Measurements from ENCODE around the gene CYB5R4. TPM values are rescaled to one million over a fixed set of nuclear protein-coding genes. Genes with fewer than 3 reads are reported as not detected.

Gene CYB5R4
- total RNA-seq, 4 donors from 2014 or later: 4.7 to 13.5 (median 8.7) TPM

GRCh38 chr6:83824831-83825230, 34.7 kb upstream of the CYB5R4 start:
- Histone ChIP-seq H3K36me3 (no peaks in the 10 kb centered on the region), H3K9me3 (no peaks in the 10 kb centered on the region), H3K4me3 (no peak overlapping the region), H3K27ac (no peak overlapping the region), H3K27me3 (no peaks in the 10 kb centered on the region), H3K4me1 (no peaks in the 10 kb centered on the region)
- no peak for TF ChIP-seq EP300 (IDR thresholded peaks at IDR 0.05)
- no peak for TF ChIP-seq POLR2A (IDR thresholded peaks at IDR 0.05)
- TF ChIP-seq CTCF (IDR thresholded peaks at IDR 0.05): no peak
- TF ChIP-seq POLR2AphosphoS5 (IDR thresholded peaks at IDR 0.05): no peak
- 36% methylated on average over 2 of the region's 2 CpGs for WGBS
- DNase-seq (ENCODE audit: low spot score in 2 of 2): no peak

GRCh38 chr6:83827050-83827449, 32.4 kb upstream of the CYB5R4 start:
- WGBS: 48% methylated on average over 2 of the region's 2 CpGs
- Histone ChIP-seq H3K36me3 (no peaks in the 10 kb centered on the region), H3K27ac (no peak overlapping the region), H3K4me1 (no peaks in the 10 kb centered on the region), H3K9me3 (no peaks in the 10 kb centered on the region), H3K27me3 (no peaks in the 10 kb centered on the region), H3K4me3 (no peak overlapping the region)
- TF ChIP-seq CTCF (IDR thresholded peaks at IDR 0.05): no peak
- TF ChIP-seq EP300 (IDR thresholded peaks at IDR 0.05): no peak
- no peak for TF ChIP-seq POLR2A (IDR thresholded peaks at IDR 0.05)
- TF ChIP-seq POLR2AphosphoS5 (IDR thresholded peaks at IDR 0.05): no peak
- no peak for DNase-seq (ENCODE audit: low spot score in 2 of 2)

- WGBS: 82% methylated on average over 6 of the region's 6 CpGs
Observed at GRCh38 chr6:83838727-83839126, 20.8 kb upstream of the CYB5R4 start.

GRCh38 chr6:83844170-83844569, 15.3 kb upstream of the CYB5R4 start:
- Histone ChIP-seq H3K36me3 (no peaks in the 10 kb centered on the region), H3K4me3 (no peak overlapping the region), H3K9me3 (no peaks in the 10 kb centered on the region), H3K27me3 (no peaks in the 10 kb centered on the region), H3K27ac (no peak overlapping the region), H3K4me1 (no peaks in the 10 kb centered on the region)
- DNase-seq (ENCODE audit: low spot score in 2 of 2): no peak
- 82% methylated on average over 3 of the region's 3 CpGs for WGBS
- TF ChIP-seq POLR2A (IDR thresholded peaks at IDR 0.05): no peak
- no peak for TF ChIP-seq CTCF (IDR thresholded peaks at IDR 0.05)
- no peak for TF ChIP-seq EP300 (IDR thresholded peaks at IDR 0.05)
- no peak for TF ChIP-seq POLR2AphosphoS5 (IDR thresholded peaks at IDR 0.05)

More at GRCh38 chr6:83838727-83839126, 20.8 kb upstream of the CYB5R4 start:
- Histone ChIP-seq H3K4me1 (no peaks in the 10 kb centered on the region), H3K27ac (no peak overlapping the region), H3K4me3 (no peak overlapping the region), H3K9me3 (peaks cover 1% of the 10 kb centered on the region), H3K36me3 (no peaks in the 10 kb centered on the region), H3K27me3 (no peaks in the 10 kb centered on the region)
- no peak for DNase-seq (ENCODE audit: low spot score in 2 of 2)
- TF ChIP-seq POLR2A (IDR thresholded peaks at IDR 0.05) (no peak), CTCF (IDR thresholded peaks at IDR 0.05) (no peak), EP300 (IDR thresholded peaks at IDR 0.05) (no peak)

- no peak for TF ChIP-seq POLR2A (IDR thresholded peaks at IDR 0.05)
- TF ChIP-seq POLR2AphosphoS5 (IDR thresholded peaks at IDR 0.05): no peak
- TF ChIP-seq EP300 (IDR thresholded peaks at IDR 0.05): no peak
- no peak for TF ChIP-seq CTCF (IDR thresholded peaks at IDR 0.05)
- Histone ChIP-seq H3K4me3 (no peak overlapping the region), H3K4me1 (no peaks in the 10 kb centered on the region), H3K36me3 (no peaks in the 10 kb centered on the region), H3K9me3 (no peaks in the 10 kb centered on the region), H3K27ac (no peak overlapping the region), H3K27me3 (peaks cover 7% of the 10 kb centered on the region)
- DNase-seq (ENCODE audit: low spot score in 2 of 2): no peak
- 16% methylated on average over 1 of the region's 1 CpG for WGBS
Observed at GRCh38 chr6:83846291-83846690, 13.2 kb upstream of the CYB5R4 start.
